Loucy (cell line): ENCODE results near the gene CNOT6.

Experiments
- H2AFZ ChIP-seq: fragments of 200-600 bp; sonication (generic); 2 replicates; pipeline ENCODE4 v1.6.0; 2016; ENCODE audit warnings: antibody characterized with exemption, mild to moderate bottlenecking, low read length, moderate library complexity
- H3F3A ChIP-seq: fragments of 200-600 bp; 2 replicates; pipeline ENCODE4 v1.6.0; 2016; ENCODE audit warnings: antibody characterized with exemption, low read depth, mild to moderate bottlenecking
- H3K27me3 ChIP-seq: fragments of 200-600 bp; sonication (generic); 2 replicates; pipeline ENCODE4 v1.6.1; 2014; ENCODE audit warnings: low read length, mild to moderate bottlenecking; ENCODE audit not compliant: insufficient read depth, poor library complexity, severe bottlenecking
- H3K36me3 ChIP-seq: fragments of 200-600 bp; sonication (generic); 2 replicates; pipeline ENCODE4 v1.6.1; 2016; ENCODE audit warnings: low read length; ENCODE audit not compliant: insufficient read depth
- H3K4me1 ChIP-seq: fragments of 200-600 bp; sonication (generic); 2 replicates; pipeline ENCODE4 v1.5.1; 2014; ENCODE audit warnings: low read length, mild to moderate bottlenecking; ENCODE audit not compliant: insufficient read depth, poor library complexity, severe bottlenecking
- H3K4me2 ChIP-seq: fragments of 200-600 bp; sonication (generic); 2 replicates; pipeline ENCODE4 v1.6.0; 2014; ENCODE audit warnings: antibody characterized with exemption, low read length, low read depth, mild to moderate bottlenecking; ENCODE audit not compliant: poor library complexity, severe bottlenecking
- H3K4me3 ChIP-seq: fragments of 200-600 bp; sonication (generic); 2 replicates; pipeline ENCODE4 v1.5.1; 2014; ENCODE audit warnings: low read length, mild to moderate bottlenecking, mixed read lengths; ENCODE audit not compliant: poor library complexity, severe bottlenecking
- H3K79me2 ChIP-seq: fragments of 200-600 bp; sonication (generic); 2 replicates; pipeline ENCODE4 v1.6.1; 2014; ENCODE audit warnings: low read length; ENCODE audit not compliant: insufficient read depth
- H3K9ac ChIP-seq: fragments of 200-600 bp; sonication (generic); 2 replicates; pipeline ENCODE4 v1.6.0; 2014; ENCODE audit warnings: mild to moderate bottlenecking, low read depth, low read length, moderate library complexity; ENCODE audit not compliant: poor library complexity, severe bottlenecking
- H3K9me2 ChIP-seq: fragments of 200-600 bp; sonication (generic); replicated peaks from 2 replicates; pipeline ENCODE4 v1.6.1; 2016; ENCODE audit warnings: low read depth, low read length, mixed read lengths
- H3K9me3 ChIP-seq: fragments of 200-600 bp; sonication (generic); 2 replicates; pipeline ENCODE4 v1.6.1; 2014; ENCODE audit warnings: mild to moderate bottlenecking, antibody characterized with exemption, low read length, low read depth; ENCODE audit not compliant: insufficient read depth
- H4K20me1 ChIP-seq: fragments of 200-600 bp; sonication (generic); 2 replicates; pipeline ENCODE4 v1.6.0; 2014; ENCODE audit warnings: antibody characterized with exemption, low read length, mild to moderate bottlenecking; ENCODE audit not compliant: insufficient read depth, poor library complexity, severe bottlenecking
- CTCF ChIP-seq: fragments of 200-600 bp; sonication (generic); conservative IDR thresholded peaks from 2 replicates; pipeline ENCODE4 v1.5.1; 2014; ENCODE audit warnings: mild to moderate bottlenecking, antibody characterized with exemption, low read length
- EZH2phosphoT487 ChIP-seq: fragments of 200-600 bp; IDR thresholded peaks from 2 replicates; pipeline ENCODE4 v1.6.1; 2018; ENCODE audit warnings: antibody characterized with exemption, mild to moderate bottlenecking, moderate library complexity, borderline replicate concordance

Gene CNOT6

DNA sequence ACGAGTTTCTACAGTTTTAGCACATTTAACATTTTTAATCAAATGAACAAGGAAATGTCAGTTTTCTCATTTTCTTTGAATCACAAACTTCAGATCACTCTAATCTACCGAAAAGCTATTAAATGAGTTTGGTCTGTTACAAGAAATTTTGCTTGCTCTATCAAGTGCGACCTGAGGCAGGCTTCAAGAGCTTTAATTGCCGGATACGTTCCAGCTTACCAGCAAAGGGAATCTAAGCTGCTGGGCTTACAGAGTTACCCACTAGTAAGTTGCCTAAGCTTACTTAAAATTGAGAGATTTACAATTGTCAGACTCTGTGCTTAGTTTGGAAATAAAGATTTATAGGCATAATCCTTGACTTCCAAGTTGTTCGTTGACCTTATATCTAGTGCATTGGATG lies 86.5 kb downstream of the CNOT6 start:
- no peaks in the 10 kb centered on the region for H3K4me1 ChIP-seq
- no peak overlapping the region for H3K9ac ChIP-seq
- no peaks in the 10 kb centered on the region for H3K27me3 ChIP-seq
- H3K4me3 ChIP-seq, result no peak overlapping the region
- no peak overlapping the region for H3K4me2 ChIP-seq
- peaks cover 13% of the 10 kb centered on the region; the same call in 1 of the 2 replicates for H3K36me3 ChIP-seq
- no peaks in the 10 kb centered on the region for H4K20me1 ChIP-seq
- no peaks in the 10 kb centered on the region for H3F3A ChIP-seq
- H2AFZ ChIP-seq, result no peak overlapping the region
- no peaks in the 10 kb centered on the region for H3K9me3 ChIP-seq
- no peaks in the 10 kb centered on the region for H3K9me2 ChIP-seq
- no peaks in the 10 kb centered on the region for H3K79me2 ChIP-seq
- TF ChIP-seq EZH2phosphoT487, result no peak
- TF ChIP-seq CTCF, result no peak

DNA sequence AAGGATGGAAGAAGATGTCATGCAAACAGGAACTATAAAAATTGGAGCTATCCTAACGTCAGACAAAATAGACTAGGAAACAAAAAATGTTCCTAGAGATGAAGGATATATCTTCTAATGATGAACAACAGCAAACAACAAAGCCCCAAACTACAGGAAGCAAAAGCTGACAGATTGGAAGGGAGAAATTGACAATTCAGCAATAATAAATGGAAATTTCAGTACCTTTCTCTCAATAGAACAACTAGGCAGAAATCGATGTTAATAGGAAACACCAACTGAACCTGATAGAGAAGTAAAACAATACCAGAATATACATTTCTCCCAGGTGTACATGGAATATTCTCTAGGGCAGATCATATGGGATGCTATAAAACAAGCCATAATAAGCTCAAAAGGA lies 89.6 kb downstream of the CNOT6 start:
- Histone ChIP-seq H3K4me2 (no peak overlapping the region), H4K20me1 (no peaks in the 10 kb centered on the region), H3K36me3 (no peaks in the 10 kb centered on the region), H3K4me1 (no peaks in the 10 kb centered on the region), H3K9me2 (no peaks in the 10 kb centered on the region), H3K9ac (no peak overlapping the region), H3K79me2 (no peaks in the 10 kb centered on the region), H3K9me3 (no peaks in the 10 kb centered on the region), H3K4me3 (no peak overlapping the region), H3K27me3 (no peaks in the 10 kb centered on the region), H3F3A (no peaks in the 10 kb centered on the region), H2AFZ (no peak overlapping the region)
- TF ChIP-seq EZH2phosphoT487 (no peak), CTCF (no peak)

DNA sequence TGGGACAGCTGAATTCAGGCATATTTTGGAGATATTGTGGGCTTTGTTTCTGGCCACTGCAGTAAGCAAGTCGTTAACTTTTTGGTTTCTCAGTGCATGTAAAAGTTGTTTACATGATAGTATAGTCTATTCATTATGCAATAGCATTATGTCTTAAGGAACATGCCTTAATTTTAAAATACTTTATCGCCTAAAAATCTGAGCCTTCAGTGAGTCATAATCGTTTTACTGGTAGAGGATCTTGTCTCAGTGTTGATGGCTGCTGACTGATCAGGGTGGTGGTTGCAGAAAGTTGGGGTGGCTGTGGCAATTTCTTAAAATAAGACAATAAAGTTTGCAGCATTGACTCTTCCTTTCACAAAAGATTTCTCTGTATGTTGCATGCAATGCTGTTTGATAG lies 92.0 kb downstream of the CNOT6 start:
- Histone ChIP-seq H3K9me3 (no peaks in the 10 kb centered on the region), H2AFZ (no peak overlapping the region), H3K36me3 (no peaks in the 10 kb centered on the region), H3K4me2 (no peak overlapping the region), H3K9ac (no peak overlapping the region), H3K27me3 (no peaks in the 10 kb centered on the region), H3K79me2 (no peaks in the 10 kb centered on the region), H3K9me2 (no peaks in the 10 kb centered on the region), H3K4me3 (no peak overlapping the region), H3F3A (no peaks in the 10 kb centered on the region), H3K4me1 (no peaks in the 10 kb centered on the region), H4K20me1 (no peaks in the 10 kb centered on the region)
- no peak for TF ChIP-seq CTCF
- no peak for TF ChIP-seq EZH2phosphoT487
